Karpas-422 (cell line): ENCODE measurements around the gene VPS33B. TPM values are rescaled to one million over a fixed set of nuclear protein-coding genes. Genes with fewer than 3 reads are reported as not detected.
"Not testable (repeated sequence)": the region's sequence is repeated elsewhere in the genome, so short reads cannot be mapped to it uniquely, and the experiment has no call there.

Source experiments
- DNase-seq: peaks from one replicate; pipeline ENCODE4 v3.0.0-alpha.2; 2015
- H2AFZ ChIP-seq: fragments of 200-600 bp; sonication (generic); 2 replicates; pipeline ENCODE4 v1.6.1; 2014; ENCODE audit warnings: antibody characterized with exemption, low read length, mixed read lengths
- H3K27ac ChIP-seq: fragments of 200-600 bp; sonication (generic); 2 replicates; pipeline ENCODE4 v1.5.1; 2014; ENCODE audit warnings: mild to moderate bottlenecking, low read length, moderate library complexity
- H3K27me3 ChIP-seq: fragments of 200-600 bp; sonication (generic); 2 replicates; pipeline ENCODE4 v1.6.1; 2014; ENCODE audit warnings: low read length, mixed read lengths
- H3K36me3 ChIP-seq: fragments of 200-600 bp; sonication (generic); 2 replicates; pipeline ENCODE4 v1.6.1; 2014; ENCODE audit warnings: low read length, mixed read lengths; ENCODE audit not compliant: insufficient read depth
- H3K4me1 ChIP-seq: fragments of 200-600 bp; sonication (generic); 2 replicates; pipeline ENCODE4 v1.6.1; 2014; ENCODE audit warnings: mild to moderate bottlenecking, low read length, mixed read lengths
- H3K4me2 ChIP-seq: fragments of 200-600 bp; sonication (generic); 2 replicates; pipeline ENCODE4 v1.6.1; 2014; ENCODE audit warnings: low read length, low read depth, mild to moderate bottlenecking; ENCODE audit not compliant: poor library complexity, severe bottlenecking
- H3K4me3 ChIP-seq: fragments of 200-600 bp; sonication (generic); 2 replicates; pipeline ENCODE4 v1.5.1; 2014; ENCODE audit warnings: mild to moderate bottlenecking, antibody characterized with exemption, low read length, mixed read lengths
- H3K79me2 ChIP-seq: fragments of 200-600 bp; sonication (generic); 2 replicates; pipeline ENCODE4 v1.6.1; 2014; ENCODE audit warnings: mild to moderate bottlenecking, low read length, mixed read lengths
- H3K9ac ChIP-seq: fragments of 200-600 bp; sonication (generic); 2 replicates; pipeline ENCODE4 v1.6.0; 2014; ENCODE audit warnings: low read length
- H3K9me2 ChIP-seq: fragments of 200-600 bp; sonication (generic), shearing (Covaris generic); replicated peaks from 2 replicates; pipeline ENCODE4 v1.6.0; 2014; ENCODE audit warnings: mild to moderate bottlenecking, low read length, moderate library complexity; ENCODE audit not compliant: insufficient read depth
- H3K9me3 ChIP-seq: fragments of 300-700, 200-600 bp; sonication (generic); 2 replicates; pipeline ENCODE4 v1.6.1; 2014; ENCODE audit warnings: low read length, mixed read lengths
- H4K20me1 ChIP-seq: fragments of 200-600 bp; sonication (generic); 2 replicates; pipeline ENCODE4 v1.6.1; 2014; ENCODE audit warnings: mild to moderate bottlenecking, antibody characterized with exemption, low read length, low read depth; ENCODE audit not compliant: insufficient read depth
- total RNA-seq: library from RNA; depleted of rRNA; stranded (reverse); fragments of >200 nt; shearing (Covaris generic); gene quantifications from 2 replicates; pipeline ENCODE4 v1.2.3, GENCODE V29; 2014; ENCODE audit warnings: low replicate concordance

VPS33B gene
- total RNA-seq, 1 experiment from 2014 or later = 5.7 TPM

GRCh38 chr15:91022832-91023129 is 387 bp upstream of the VPS33B start:
- Histone ChIP-seq H3K9me3 (no peaks in the 10 kb centered on the region), H3K4me2 (peak overlapping the region; percentile 98), H3K79me2 (peaks cover 47% of the 10 kb centered on the region), H3K27ac (no peak overlapping the region), H3K4me1 (peaks cover 24% of the 10 kb centered on the region), H3K4me3 (peak overlapping the region; percentile 94), H3K9me2 (no peaks in the 10 kb centered on the region), H3K9ac (peak overlapping the region; percentile 97), H4K20me1 (no peaks in the 10 kb centered on the region), H2AFZ (peak overlapping the region; percentile 80), H3K27me3 (no peaks in the 10 kb centered on the region), H3K36me3 (no peaks in the 10 kb centered on the region)
- DNase-seq = no peak

- Histone ChIP-seq H3K36me3 (no peaks in the 10 kb centered on the region), H3K9me3 (no peaks in the 10 kb centered on the region), H2AFZ (peak overlapping the region; percentile 80; the same call in 1 of the 2 replicates), H3K27me3 (no peaks in the 10 kb centered on the region), H3K9ac (peak overlapping the region; percentile 97), H3K4me2 (peak overlapping the region; percentile 98), H3K27ac (peak overlapping the region; percentile 55), H3K4me3 (peak overlapping the region; percentile 94), H4K20me1 (no peaks in the 10 kb centered on the region), H3K4me1 (peaks cover 24% of the 10 kb centered on the region), H3K9me2 (no peaks in the 10 kb centered on the region), H3K79me2 (peaks cover 54% of the 10 kb centered on the region)
- peak; percentile 68 for DNase-seq
Observed at GRCh38 chr15:91021516-91022074, 799 bp downstream of the VPS33B start.

- Histone ChIP-seq H3K79me2 (peaks cover 53% of the 10 kb centered on the region), H3K4me1 (peaks cover 22% of the 10 kb centered on the region), H3K4me2 (no peak overlapping the region), H3K9me2 (no peaks in the 10 kb centered on the region), H3K27ac (no peak overlapping the region), H3K36me3 (no peaks in the 10 kb centered on the region), H3K9ac (no peak overlapping the region), H3K9me3 (no peaks in the 10 kb centered on the region), H4K20me1 (no peaks in the 10 kb centered on the region), H3K4me3 (no peak overlapping the region), H3K27me3 (no peaks in the 10 kb centered on the region), H2AFZ (no peak overlapping the region)
- DNase-seq = no peak
Observed at GRCh38 chr15:91018158-91018557, 4.2 kb downstream of the VPS33B start.

GRCh38 chr15:91017716-91018115 is 4.7 kb downstream of the VPS33B start:
- Histone ChIP-seq H3K27ac (no peak overlapping the region), H3K9me2 (no peaks in the 10 kb centered on the region), H3K9ac (no peak overlapping the region), H3K4me2 (no peak overlapping the region), H3K27me3 (no peaks in the 10 kb centered on the region), H3K4me1 (peaks cover 18% of the 10 kb centered on the region), H2AFZ (no peak overlapping the region), H3K79me2 (peaks cover 49% of the 10 kb centered on the region), H3K9me3 (no peaks in the 10 kb centered on the region), H4K20me1 (no peaks in the 10 kb centered on the region), H3K4me3 (no peak overlapping the region), H3K36me3 (no peaks in the 10 kb centered on the region)
- no peak for DNase-seq

GRCh38 chr15:91013701-91014100 is 8.7 kb downstream of the VPS33B start:
- H3K9ac ChIP-seq, H3K4me3 ChIP-seq, H3K27ac ChIP-seq, DNase-seq, H3K27me3 ChIP-seq, H4K20me1 ChIP-seq, H3K36me3 ChIP-seq, H3K4me2 ChIP-seq, H3K9me3 ChIP-seq, H3K4me1 ChIP-seq, H2AFZ ChIP-seq, H3K9me2 ChIP-seq: not testable (repeated sequence)
- H3K79me2 ChIP-seq = peaks cover 17% of the 10 kb centered on the region

GRCh38 chr15:91007266-91007665 is 15.1 kb downstream of the VPS33B start:
- H2AFZ ChIP-seq = no peak overlapping the region
- no peak overlapping the region for H3K4me2 ChIP-seq
- no peaks in the 10 kb centered on the region for H3K79me2 ChIP-seq
- no peak overlapping the region for H3K4me3 ChIP-seq
- H3K36me3 ChIP-seq = peaks cover 14% of the 10 kb centered on the region
- no peak overlapping the region for H3K9ac ChIP-seq
- DNase-seq = no peak
- no peaks in the 10 kb centered on the region for H4K20me1 ChIP-seq
- no peak overlapping the region for H3K27ac ChIP-seq
- no peaks in the 10 kb centered on the region for H3K9me3 ChIP-seq
- H3K9me2 ChIP-seq = no peaks in the 10 kb centered on the region
- H3K4me1 ChIP-seq = no peaks in the 10 kb centered on the region
- no peaks in the 10 kb centered on the region for H3K27me3 ChIP-seq

- Histone ChIP-seq H2AFZ (no peak overlapping the region), H3K27me3 (no peaks in the 10 kb centered on the region), H3K36me3 (peaks cover 28% of the 10 kb centered on the region), H3K9me3 (no peaks in the 10 kb centered on the region), H3K27ac (no peak overlapping the region), H3K9me2 (no peaks in the 10 kb centered on the region), H3K9ac (no peak overlapping the region), H3K4me1 (no peaks in the 10 kb centered on the region), H4K20me1 (no peaks in the 10 kb centered on the region), H3K79me2 (peaks cover 12% of the 10 kb centered on the region), H3K4me3 (no peak overlapping the region), H3K4me2 (no peak overlapping the region)
- no peak for DNase-seq
Observed at GRCh38 chr15:91001209-91001608, 21.2 kb downstream of the VPS33B start.

GRCh38 chr15:90998737-90999136 is 23.7 kb downstream of the VPS33B start:
- Histone ChIP-seq H3K9me3 (no peaks in the 10 kb centered on the region), H3K27ac (no peak overlapping the region), H4K20me1 (no peaks in the 10 kb centered on the region), H3K79me2 (peaks cover 35% of the 10 kb centered on the region), H3K4me2 (no peak overlapping the region), H3K9ac (no peak overlapping the region), H3K36me3 (peaks cover 21% of the 10 kb centered on the region; the same call in 1 of the 2 replicates), H3K4me1 (peaks cover 6% of the 10 kb centered on the region; the same call in 1 of the 2 replicates), H2AFZ (no peak overlapping the region), H3K9me2 (no peaks in the 10 kb centered on the region), H3K27me3 (no peaks in the 10 kb centered on the region), H3K4me3 (no peak overlapping the region)
- DNase-seq = no peak
